HG02642 (cell line): ENCODE results near the gene PEPD.
A peak's percentile ranks its signal among the peaks of the same experiment; 100 is the strongest.

ENCODE experiments used
- ATAC-seq: cut with Tn5 transposase; IDR thresholded peaks from one replicate; pipeline ENCODE4 v1.9.1; 2021; ENCODE audit warnings: mild to moderate bottlenecking; ENCODE audit not compliant: unreplicated experiment, poor library complexity

Gene PEPD

GRCh38 chr19:33412601-33413425 is 108.8 kb downstream of the PEPD start:
- no peak for ATAC-seq

DNA sequence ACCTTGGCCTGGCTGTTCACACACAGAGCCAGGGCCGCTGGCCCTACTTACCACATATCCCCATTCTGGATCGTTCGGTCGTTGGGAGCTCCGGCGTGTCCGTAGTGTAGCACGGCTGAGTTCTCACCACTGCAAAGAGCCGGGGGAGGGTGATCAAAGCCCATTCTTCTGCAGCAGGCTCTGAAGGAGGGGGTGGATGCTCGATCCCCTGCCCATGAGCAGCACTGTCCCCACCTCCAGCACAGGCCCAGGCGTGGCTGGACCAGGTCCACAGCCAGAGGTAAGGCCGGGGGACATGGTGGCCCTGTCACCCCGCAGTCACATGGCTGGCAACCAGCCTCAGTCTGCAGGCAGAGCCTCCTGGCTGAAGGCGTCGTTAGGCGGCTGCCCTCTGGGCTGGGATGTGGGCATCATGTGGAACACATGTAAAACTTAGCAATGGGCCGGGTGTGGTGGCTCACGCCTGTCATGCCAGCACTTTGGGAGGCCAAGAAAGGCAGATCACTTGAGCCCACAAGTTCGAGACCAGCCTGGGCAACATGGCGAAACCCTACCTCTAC is 109.9 kb downstream of the PEPD start:
- no peak for ATAC-seq

DNA sequence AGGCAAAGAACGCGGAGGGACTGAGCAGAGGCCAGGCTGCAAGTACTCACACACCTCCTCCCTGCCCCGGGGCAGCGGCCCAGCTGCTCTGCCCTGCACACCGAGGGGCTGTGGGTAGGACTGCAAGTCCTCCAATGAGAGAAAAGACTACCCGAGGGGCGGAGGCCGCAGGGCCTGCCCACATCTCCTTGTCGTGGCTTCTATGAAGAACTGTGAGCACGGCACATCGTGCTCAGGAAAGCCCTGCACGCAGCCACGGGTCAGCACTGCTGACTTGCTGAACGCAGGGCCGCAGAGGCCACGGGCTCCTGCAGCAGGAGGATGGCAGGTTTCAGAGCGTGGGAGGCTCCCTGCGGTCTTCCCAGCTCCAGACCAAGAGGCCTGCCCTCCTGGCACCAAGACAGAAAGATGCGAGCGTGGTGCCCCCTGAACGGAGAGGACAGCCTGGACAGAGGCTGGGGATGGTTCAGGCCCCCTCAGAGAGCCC is 110.6 kb downstream of the PEPD start:
- no peak for ATAC-seq

GRCh38 chr19:33409906-33410685 is 111.5 kb downstream of the PEPD start:
- no peak for ATAC-seq

DNA sequence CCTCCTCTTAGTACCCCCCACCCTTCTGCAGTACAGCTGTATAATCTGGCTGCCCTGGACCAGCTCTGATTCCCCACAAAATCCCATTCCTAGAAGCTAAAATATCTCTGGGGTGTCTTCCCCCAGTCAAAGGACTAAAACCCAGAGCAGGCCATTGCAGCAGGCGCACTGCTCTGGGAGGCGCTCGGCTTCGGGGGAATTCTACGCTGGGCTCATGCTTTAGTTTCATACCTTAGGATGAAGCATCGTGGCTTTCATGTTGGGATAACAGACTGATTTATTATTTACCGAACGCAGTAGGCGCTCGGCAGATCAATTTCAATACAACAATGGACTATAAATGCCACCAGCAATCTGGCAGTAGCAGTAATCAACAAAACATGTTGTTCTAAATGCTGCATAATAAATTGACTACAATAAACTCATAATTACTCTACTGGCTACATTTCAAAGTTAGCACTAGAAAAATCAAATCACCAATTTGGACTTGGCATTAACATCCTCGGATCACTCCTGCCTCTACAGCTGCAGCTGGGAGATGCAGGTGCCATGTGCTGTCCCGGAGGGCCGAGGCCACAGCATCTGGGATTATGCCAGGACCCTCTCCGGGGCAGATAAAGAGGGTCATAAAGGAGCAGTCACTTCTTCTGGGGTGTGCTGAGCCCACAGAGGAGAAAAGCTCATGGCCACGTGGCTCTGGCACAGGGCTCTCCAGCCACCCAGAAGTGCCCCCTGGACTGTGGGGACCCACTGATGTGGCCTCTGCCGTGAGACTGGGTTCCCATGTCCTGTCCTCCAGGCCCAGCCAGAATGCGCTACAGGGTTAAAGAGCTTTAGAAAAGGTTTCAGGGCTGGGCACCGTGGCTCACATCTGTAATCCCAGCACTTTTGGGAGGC is 112.8 kb downstream of the PEPD start:
- ATAC-seq: no peak

GRCh38 chr19:33408116-33408515 is 113.5 kb downstream of the PEPD start:
- no peak for ATAC-seq

DNA sequence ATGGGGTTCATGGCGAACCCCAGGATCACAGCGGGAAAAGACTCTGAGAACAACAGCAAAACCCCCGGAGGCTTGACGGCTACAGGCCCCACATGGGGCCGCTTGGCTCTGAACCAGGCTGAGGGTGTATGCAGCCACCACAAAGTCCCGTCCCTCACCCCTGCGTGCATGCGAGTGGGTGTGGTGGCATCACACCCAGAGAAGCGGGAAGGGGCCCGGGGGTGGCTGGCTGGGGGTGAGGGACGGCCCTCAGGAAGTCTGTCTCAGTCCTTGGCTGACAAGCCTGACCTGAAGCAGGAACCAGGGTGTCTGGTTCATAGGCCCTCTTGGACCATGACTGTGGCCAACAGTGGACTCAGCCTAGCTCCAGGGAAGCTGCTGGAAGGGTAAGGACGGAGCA is 113.9 kb downstream of the PEPD start:
- no peak for ATAC-seq

DNA sequence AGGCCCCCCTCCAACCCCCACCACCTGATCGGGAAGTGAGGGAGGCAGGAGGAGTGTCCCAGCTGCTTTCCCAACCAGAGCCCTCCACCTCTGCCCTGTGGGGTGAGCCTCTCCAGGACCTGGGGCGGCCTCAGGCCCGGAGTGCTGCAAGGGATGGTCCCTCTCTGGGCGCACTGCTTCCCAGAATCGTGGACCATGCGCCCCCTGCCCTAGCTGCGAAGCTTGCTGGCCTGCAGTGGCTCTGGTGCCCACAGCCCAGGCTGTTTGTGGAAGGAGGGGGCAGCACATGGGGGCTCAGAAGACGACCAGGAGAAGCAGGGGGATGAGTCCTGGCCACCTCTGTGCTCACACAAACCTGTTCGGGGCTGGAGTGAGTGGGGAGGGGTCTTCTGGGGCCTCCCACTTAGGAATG is 114.4 kb downstream of the PEPD start:
- ATAC-seq: peak; percentile 11

- peak; percentile 66 for ATAC-seq
Measured at GRCh38 chr19:33406521-33407139, 115.0 kb downstream of the PEPD start.

DNA sequence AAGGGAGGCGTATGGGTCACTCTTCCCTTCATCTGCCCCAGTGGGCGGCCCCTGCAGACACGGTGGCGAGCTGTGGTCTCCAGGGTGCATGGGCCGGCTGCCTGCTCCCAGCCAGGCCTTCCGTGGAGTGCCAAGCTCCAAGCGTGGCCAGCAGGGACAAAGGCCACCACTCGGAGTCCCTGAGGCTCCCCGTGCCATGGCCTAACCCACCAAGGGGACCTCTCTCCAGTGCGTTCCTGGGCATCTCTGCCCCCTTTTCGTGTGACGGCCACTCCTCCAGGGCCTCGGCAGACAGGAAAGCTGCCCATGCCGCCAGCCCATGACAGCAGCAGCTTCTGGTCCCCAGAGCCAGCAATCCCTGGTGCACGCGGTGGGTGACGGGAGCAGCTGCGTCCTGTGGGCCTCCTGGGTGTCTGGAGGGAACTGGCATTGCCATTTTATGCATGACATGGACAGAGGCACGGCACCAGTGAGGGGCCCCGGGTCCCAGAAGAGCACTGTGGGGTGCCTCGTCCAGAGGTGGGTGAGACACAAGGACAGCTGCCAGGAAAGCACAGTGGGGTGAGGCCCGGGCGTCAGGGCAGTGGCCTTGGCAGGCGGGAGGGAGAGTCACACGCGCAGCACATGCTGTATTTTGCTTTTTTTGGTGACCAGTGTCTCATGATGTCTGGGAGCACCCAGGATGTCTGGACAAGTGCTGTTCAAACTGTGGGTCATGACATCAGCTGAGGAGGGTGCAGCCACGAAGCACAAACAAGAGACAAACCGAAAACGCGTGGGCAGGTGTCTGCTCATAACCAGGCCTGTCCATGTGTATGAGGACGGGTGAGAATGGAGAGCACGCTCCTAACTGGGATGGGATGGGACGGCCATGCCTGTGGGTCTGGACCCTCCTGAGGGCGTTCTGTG is 115.8 kb downstream of the PEPD start:
- no peak for ATAC-seq

DNA sequence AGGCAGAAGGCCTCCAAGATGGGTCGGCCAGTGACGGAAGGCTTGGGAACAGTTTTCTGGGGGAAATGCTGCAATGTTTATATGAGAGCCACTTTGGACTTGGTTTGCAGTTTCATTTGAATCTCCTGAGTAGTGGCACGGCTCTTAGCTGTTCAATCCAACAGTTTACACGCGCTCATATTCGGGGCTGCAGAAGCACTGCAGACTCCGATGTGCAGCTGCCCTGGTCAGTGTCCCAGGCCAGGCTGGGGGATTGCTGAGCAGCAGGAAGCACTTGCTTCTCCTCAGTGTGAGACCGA is 116.4 kb downstream of the PEPD start:
- no peak for ATAC-seq

- no peak for ATAC-seq
Measured at GRCh38 chr19:33404506-33405253, 116.9 kb downstream of the PEPD start.

GRCh38 chr19:33403973-33404304 is 117.7 kb downstream of the PEPD start:
- ATAC-seq: no peak

- no peak for ATAC-seq
Measured at GRCh38 chr19:33403221-33403972, 118.2 kb downstream of the PEPD start.

GRCh38 chr19:33402421-33403220 is 119.0 kb downstream of the PEPD start:
- no peak for ATAC-seq

DNA sequence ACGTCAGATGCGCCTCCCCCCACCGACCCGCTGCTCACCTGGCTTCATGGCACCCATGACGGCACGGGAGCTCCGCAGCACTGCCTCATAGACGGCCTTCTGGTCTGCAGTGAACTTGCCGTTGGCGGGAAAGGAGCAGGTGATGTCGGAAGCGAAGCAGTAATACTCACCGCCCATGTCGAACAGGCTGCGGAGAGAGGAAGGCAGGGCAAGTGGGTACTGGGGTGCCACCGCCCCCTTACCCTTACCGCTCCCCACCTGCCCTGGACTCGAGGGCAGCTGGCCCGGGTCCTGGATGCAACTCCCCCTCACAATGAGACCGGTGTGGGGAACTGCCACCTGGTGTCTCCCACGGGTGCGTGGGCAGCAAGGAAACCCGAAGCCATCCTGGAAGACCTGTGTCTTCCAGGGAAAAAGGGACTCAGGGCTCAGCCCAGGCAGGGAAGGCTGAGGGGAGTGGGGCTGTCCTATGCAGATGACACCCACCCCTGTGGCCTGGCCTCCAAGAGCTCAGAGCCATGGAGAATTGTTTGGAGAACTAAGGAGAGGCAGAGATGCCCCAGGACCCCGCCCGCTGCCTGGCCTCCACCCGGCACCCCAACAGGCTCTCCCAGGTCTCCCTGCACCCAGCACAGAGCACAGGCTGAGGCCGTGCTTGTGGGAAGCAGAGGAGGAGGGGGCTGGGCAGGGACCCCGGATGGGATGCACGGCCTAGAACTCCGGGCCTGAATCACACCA is 119.7 kb downstream of the PEPD start:
- no peak for ATAC-seq
